Adrenal gland (tissue), 5 donors: ENCODE results near the gene XPOT.

Experiments
- POLR2A ChIP-seq, 2 donors: fragments of 450-650 bp; IDR thresholded peaks; one replicate each; pipeline ENCODE4 v1.6.1; 2017; ENCODE audit warnings: antibody characterized with exemption in 2 of 2, mild to moderate bottlenecking in 2 of 2, moderate library complexity in 1 of 2
- TF ChIP-seq, protein P1 (sequence below), 6 experiments: fragments of 450-650 bp in 4 of 6; fragments of 200-600 bp in 2 of 6; sonication (generic) in 1 of 6; IDR thresholded peaks; 1 replicate in 5 of 6; 2 replicates in 1 of 6; pipeline versions ENCODE4 v1.5.1 to v1.8.0; 2016 to 2021; ENCODE audit warnings: antibody characterized with exemption in 6 of 6, mild to moderate bottlenecking in 2 of 6, moderate library complexity in 1 of 6
- donor health status: DM: no; HTN: no; CAD: no.

DNA sequence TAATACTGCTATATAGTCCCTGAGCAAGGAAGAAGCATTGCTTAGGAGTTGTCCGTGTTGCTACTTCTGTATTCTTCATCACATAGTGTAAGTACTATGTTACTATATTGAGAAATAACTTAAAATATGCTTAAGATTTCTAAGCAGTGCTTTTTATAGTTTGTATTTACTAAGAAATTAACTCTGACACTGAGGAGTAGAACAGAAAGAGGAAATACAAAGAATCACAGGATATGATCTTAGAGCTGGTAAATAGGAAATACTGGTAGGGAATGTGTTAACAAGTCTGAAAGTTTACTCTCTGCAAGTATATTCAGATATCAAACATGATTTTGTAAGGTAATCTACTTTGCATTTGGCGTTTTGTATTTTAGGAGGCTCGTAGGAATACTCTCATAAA lies 15.5 kb downstream of the XPOT start:
- TF ChIP-seq, protein P1, sequence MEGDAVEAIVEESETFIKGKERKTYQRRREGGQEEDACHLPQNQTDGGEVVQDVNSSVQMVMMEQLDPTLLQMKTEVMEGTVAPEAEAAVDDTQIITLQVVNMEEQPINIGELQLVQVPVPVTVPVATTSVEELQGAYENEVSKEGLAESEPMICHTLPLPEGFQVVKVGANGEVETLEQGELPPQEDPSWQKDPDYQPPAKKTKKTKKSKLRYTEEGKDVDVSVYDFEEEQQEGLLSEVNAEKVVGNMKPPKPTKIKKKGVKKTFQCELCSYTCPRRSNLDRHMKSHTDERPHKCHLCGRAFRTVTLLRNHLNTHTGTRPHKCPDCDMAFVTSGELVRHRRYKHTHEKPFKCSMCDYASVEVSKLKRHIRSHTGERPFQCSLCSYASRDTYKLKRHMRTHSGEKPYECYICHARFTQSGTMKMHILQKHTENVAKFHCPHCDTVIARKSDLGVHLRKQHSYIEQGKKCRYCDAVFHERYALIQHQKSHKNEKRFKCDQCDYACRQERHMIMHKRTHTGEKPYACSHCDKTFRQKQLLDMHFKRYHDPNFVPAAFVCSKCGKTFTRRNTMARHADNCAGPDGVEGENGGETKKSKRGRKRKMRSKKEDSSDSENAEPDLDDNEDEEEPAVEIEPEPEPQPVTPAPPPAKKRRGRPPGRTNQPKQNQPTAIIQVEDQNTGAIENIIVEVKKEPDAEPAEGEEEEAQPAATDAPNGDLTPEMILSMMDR (IDR thresholded peaks at IDR 0.05): no peak
- no peak for TF ChIP-seq POLR2A (IDR thresholded peaks at IDR 0.05)
